ENCODE results near the gene SPTLC3.

The SPTLC3 gene

GRCh38 chr20:13101706-13102105 lies 92.9 kb downstream of the SPTLC3 start:
- no peak for DNase-seq

DNA sequence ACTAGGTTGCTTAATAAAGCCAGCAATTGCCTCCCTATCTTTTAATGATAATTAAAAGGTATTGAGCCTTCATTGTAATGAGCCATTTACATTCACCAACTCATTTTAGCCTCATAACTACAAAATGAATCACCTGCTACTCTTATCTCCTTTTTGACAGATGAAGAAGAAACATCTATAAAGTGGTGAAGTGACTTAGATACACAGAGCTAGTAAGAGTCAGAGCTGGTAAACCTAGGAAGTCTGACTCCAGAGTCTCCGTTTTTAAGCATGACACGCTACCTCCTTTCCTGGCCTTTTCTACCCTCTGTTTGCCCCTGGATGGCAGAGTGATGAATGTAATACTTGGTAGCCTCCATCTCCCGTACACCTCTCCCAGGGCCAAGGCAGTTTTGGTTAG lies 93.5 kb downstream of the SPTLC3 start:
- DNase-seq: no peak

GRCh38 chr20:13102694-13103093 lies 93.9 kb downstream of the SPTLC3 start:
- DNase-seq: no peak

DNA sequence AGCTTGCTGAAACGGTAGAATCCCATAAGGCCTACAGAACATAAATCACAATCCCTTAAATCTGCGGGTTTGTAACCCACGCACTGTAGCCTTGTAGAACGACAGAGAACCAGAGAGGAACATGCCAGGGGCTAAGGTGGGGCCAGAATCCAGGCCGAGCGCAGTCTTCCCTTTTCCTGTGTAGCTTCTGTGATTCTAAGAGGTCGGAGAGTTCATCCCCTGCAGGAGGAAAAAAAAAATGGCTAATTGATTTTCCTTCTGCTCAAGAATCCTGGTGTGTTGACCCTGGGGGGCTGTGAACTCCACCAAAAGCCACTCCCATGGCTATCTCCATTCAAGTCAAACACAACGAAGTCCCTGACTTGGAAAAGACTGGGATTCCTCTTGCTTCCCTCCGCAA lies 96.3 kb downstream of the SPTLC3 start:
- no peak for DNase-seq

GRCh38 chr20:13105864-13106457 lies 97.2 kb downstream of the SPTLC3 start:
- DNase-seq: no peak

DNA sequence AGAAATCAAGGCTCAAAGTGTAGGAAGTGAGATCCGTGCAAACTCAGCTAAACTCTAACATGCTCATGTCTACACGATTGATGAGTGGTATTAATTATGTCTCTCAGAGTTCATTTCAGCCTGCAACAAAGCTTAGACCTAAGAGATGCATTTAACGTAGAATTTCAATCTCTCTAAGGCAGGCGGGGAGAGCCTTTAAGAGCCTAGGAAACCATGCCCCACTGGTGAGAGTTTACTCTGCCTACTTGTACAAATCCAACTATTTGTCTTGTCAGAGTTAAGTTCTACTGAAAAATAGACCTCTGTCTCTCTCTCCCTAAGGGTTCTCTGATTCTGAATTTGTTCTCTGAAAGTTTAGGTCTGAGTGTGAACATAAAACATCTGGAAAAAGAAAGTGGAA lies 100.9 kb downstream of the SPTLC3 start:
- DNase-seq: no peak

DNA sequence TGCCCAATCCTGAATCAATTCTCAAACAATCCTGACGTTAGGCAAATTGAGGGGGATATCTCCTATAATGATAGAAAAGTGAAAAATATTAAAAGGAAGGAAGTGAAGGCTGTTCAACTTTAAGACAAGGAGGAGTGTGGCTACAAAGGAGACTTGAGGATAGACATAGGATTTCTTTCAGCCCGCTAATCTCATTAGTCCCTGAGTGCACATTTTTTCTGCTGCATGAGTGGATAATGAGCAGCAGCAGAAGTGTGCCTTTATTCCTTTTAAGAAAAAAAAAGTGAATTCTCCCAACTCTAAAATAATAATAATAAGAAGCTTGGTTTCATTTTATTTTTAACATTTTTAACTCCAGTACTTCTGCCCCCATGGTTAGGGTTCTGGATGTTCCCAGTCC lies 102.0 kb downstream of the SPTLC3 start:
- DNase-seq: no peak

DNA sequence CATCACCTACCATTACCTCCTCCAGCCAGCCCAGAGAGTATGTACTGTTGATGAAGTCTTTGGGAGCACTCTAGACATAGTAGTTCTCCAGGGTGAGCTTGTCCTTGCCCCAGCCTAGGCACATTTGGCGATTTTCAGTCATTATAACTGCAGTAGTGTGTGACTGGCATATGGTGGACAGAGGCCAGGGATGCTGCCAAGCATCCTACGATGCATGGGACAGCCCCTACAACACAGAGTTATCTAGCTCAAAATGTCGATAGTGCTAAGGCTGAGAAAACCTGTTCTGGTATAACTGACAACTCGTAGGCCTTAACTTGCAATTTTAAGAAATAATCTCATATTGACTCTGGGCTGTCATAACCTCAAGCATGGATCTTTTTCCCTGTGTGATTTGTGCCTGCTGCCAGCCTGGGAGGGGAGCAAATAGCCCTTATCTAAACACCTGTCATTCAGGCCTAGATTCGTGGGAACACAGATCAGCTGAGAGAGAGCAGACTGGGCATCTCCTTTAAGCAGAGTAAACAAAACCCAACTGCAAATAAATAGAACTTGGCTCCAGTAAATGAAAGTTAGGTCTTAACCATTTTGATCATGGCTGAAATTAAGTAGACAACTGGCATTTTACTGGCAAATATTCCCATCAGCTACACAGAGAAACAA lies 102.6 kb downstream of the SPTLC3 start:
- no peak for DNase-seq

GRCh38 chr20:13113731-13114130 lies 105.0 kb downstream of the SPTLC3 start:
- DNase-seq: no peak

- DNase-seq: no peak
Measured at GRCh38 chr20:13117200-13117599, 108.4 kb downstream of the SPTLC3 start.

DNA sequence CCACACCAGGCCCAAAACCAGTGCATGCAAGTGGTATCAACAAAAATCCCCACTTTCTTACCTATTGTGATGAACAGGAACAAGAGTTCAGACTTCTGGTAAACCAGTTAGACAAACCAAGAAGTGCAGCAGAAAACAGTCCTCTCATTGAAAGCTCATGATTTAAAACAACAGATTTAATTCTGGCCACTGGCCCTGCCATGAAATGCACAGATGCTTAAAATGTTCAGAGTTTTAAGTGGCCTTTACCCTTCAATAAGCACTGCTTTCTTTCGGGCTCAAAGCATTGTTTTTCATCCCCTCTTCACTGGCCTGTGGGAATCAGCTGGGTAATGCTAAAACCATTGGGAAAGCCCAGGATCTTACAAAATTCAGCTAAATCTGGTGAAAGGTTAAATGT lies 109.9 kb downstream of the SPTLC3 start:
- DNase-seq: no peak

DNA sequence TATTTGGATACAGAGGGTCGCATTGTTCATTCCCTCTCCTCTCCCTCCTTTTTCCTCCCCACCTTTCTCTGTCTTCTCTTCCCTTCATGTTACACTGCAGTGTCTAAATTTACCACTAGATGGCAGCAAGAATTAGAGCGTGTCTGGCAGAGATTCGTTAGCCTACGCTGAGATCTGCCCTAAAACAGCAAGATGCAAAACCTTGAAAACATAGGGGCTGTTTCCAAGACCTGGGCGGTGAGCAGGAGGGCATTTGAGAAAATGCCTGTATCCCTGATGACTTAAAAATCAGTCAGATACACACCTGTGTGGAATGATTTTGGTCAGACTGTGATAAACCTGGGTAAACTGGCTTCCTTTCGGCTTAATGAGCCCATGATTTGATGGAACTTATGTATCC lies 110.8 kb downstream of the SPTLC3 start:
- DNase-seq: peak; percentile 3

DNA sequence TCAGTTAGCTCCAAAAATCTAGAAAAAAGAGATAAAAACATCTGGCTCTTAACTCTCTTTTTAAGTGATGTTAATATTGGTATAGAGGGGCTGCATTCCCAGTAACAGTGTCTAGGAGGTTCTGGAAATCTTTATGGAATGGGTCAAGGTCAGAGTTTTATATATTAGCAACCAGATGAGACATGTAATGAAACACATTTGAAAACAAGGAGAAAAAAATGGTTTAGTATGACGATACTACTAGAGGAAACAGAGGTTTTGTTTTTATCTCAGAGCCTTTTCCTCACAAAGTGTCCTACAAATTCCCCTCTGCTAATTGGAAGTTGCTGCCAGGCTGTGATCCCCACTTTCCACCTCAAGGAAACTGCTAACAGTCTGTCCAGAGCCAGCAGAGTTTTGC lies 111.7 kb downstream of the SPTLC3 start:
- DNase-seq: no peak

DNA sequence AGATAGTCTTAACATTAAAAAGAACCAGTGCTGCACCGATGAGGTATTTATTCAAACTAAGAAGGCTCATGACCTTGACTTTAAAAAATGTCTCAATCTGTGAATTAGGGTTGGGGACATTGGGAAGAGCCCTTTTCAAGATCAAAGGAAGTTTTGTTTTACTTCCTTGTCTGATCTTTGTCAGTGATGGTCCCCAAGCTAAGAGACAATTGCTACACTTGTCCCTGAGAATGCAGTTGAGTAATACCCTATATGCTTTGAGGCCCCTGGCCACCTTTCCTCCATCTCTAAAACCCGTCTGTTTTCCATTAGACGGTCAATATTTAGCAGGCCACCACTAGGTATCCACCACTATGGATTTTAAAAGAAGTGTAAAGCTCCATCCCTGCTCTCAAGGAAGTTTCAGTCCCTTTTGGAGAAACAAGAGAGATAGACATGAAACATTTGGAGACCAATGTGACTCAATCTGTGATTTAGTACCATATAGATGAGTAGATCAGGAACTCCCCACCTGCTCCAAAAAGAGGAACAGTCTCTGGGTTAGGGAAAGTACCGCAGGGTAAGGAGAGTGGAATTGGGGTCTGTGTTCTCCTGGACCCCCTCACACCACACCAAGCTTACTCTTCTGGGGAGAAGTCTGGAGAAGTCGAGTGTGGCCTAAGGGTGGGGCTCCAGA lies 113.2 kb downstream of the SPTLC3 start:
- DNase-seq: no peak

DNA sequence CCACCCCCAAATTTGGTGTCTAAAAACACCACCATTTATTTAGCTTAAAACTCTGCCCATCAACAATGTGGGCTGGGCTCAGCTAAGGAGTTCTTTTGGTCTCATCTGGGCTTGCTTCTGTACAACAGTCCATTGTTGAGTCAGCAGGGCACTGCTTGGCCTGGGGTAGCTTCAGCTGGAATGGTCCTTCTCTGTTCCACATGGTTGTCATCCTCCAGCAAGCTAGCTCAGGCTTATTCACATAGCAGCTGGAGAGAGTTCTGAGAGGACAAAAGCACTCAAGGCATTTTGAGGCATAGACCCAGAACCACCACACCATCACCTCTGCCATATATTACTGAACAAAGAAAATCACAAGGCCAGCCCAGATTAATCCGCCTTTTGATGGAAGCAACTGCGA lies 116.7 kb downstream of the SPTLC3 start:
- no peak for DNase-seq

- DNase-seq: no peak
Measured at GRCh38 chr20:13128173-13128572, 119.4 kb downstream of the SPTLC3 start.

- DNase-seq: no peak
Measured at GRCh38 chr20:13130061-13130706, 121.4 kb downstream of the SPTLC3 start.

GRCh38 chr20:13130707-13131103 lies 121.9 kb downstream of the SPTLC3 start:
- DNase-seq: no peak

GRCh38 chr20:13131688-13132087 lies 122.9 kb downstream of the SPTLC3 start:
- no peak for DNase-seq

DNA sequence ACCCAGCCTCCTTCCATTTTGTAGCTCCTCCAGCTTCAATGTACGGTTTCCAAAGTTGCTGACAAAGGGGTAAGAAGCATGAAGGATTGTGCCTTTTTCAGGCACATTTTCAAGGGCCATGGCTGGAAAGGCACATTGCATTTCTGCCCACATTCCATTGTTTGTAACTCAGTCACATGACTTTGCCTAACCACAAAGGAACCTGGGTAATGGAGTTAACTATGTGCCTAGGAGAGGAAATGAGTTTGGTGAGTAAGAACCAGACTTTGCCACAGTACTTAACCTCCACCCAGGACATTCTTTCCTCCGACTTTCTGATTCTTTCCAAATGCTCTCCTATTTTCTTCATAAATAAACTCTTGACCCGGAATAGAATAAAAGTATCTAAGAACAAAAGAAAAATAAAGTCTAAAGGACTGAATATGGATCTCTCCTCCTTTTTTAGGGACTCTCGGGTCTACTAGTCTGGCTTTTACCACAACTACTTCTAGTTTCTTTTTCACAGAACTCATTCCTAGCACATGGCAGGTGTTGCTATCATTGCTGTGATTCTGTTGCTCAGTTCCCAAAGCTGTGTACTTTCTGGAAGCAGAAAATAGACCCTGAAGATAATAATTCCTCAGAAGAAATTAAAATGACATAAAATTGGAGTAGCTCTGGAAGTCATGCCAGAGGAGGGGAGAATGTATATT lies 130.8 kb downstream of the SPTLC3 start:
- no peak for DNase-seq

DNA sequence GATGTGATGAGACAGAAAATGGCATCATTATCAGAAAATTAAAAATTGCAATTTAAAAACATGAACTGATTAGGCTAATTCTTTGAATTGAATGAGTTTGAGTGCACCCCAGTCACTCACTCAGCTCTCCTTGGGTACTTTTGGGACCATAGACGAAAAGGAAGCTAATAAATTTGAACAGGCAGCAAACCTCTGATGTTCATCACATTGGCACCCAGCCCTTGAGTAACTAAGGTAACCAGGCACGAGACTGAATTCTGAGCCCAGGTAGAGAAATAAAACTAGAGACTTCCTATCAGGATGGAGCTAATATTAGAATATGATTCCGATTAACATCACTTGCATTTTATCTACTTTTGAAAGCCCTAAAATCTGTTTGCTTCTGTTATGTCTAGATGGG lies 131.4 kb downstream of the SPTLC3 start:
- no peak for DNase-seq

GRCh38 chr20:13140775-13141174 lies 132.0 kb downstream of the SPTLC3 start:
- no peak for DNase-seq

DNA sequence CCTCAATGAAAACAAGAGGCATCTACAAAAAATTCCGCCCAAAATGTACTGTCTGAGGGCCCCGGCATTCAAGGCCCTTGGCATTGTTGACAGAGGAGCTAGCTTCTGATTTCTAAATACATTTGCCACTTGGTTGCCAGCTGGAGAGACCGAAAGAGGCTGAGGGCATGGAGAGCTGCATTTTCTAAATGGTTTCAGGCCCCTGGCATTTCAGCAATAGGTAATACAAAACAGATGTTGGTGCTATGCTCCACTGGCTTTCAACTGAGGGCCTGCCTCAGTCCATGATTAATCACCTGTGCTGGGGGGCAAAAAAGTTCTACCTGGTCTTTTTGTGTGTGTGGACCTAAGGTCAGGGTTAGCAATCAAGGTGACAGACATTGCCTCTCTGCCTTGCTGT lies 132.8 kb downstream of the SPTLC3 start:
- no peak for DNase-seq

All from activated effector memory CD4-positive, alpha-beta T cell treated with Interleukin-2 at 50 U/mL for 16 hours (primary cell).